OCI-LY7 (cell line): Measurements from ENCODE around the gene OR2M5.

Experiments used
- EZH2phosphoT487 ChIP-seq: fragments of 200-600 bp; sonication (generic); IDR thresholded peaks from 2 replicates; pipeline ENCODE4 v1.6.1; 2018; ENCODE audit warnings: low read depth, borderline replicate concordance, mild to moderate bottlenecking, mixed run types, antibody characterized with exemption, low read length, moderate library complexity, mixed read lengths
- TF ChIP-seq, protein P1 (sequence below): fragments of 200-600 bp; sonication (generic); conservative IDR thresholded peaks from 2 replicates; pipeline ENCODE4 v1.5.1; 2014; ENCODE audit warnings: mild to moderate bottlenecking, antibody characterized with exemption, low read length, moderate library complexity, mixed read lengths

DNA sequence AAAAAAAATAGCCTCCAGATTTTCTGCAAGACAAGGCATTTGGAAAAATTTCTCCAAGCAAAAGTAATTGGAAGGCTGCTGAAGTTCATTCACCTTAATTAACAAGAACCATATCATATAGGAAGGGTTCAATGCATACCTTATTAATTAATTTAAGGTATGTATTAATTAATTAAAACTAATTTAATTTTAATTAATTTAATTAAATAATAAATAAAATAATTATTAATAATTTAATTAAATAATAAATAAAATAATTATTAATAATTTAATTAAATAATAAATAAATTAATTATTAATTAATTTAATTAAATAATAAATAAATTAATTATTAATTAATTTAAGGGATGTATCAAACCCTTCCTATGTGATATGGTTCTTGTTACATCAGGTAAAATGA, 42.1 kb upstream of the OR2M5 start:
- TF ChIP-seq, protein P1, sequence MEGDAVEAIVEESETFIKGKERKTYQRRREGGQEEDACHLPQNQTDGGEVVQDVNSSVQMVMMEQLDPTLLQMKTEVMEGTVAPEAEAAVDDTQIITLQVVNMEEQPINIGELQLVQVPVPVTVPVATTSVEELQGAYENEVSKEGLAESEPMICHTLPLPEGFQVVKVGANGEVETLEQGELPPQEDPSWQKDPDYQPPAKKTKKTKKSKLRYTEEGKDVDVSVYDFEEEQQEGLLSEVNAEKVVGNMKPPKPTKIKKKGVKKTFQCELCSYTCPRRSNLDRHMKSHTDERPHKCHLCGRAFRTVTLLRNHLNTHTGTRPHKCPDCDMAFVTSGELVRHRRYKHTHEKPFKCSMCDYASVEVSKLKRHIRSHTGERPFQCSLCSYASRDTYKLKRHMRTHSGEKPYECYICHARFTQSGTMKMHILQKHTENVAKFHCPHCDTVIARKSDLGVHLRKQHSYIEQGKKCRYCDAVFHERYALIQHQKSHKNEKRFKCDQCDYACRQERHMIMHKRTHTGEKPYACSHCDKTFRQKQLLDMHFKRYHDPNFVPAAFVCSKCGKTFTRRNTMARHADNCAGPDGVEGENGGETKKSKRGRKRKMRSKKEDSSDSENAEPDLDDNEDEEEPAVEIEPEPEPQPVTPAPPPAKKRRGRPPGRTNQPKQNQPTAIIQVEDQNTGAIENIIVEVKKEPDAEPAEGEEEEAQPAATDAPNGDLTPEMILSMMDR: no peak
- TF ChIP-seq EZH2phosphoT487: no peak
